H9 (cell line): Measurements from ENCODE around the gene ENC1. TPM values are rescaled to one million over a fixed set of nuclear protein-coding genes. Genes with fewer than 3 reads are reported as not detected.

ENCODE experiments used
- DNase-seq: peaks from one replicate; pipeline ENCODE4 v3.0.0-alpha.2; 2017
- H2AFZ ChIP-seq: one replicate; pipeline ENCODE4 v1.6.1; 2013; ENCODE audit warnings: mild to moderate bottlenecking, low read length, control low read depth, moderate library complexity
- H2AK5ac ChIP-seq: 2 replicates; pipeline ENCODE4 v1.6.1; 2013; ENCODE audit warnings: low read length, control low read depth, mixed read lengths; ENCODE audit not compliant: insufficient read length
- H2BK120ac ChIP-seq: one replicate; pipeline ENCODE4 v1.6.1; 2013; ENCODE audit warnings: low read depth, mild to moderate bottlenecking, low read length, control low read depth, inconsistent platforms; ENCODE audit not compliant: poor library complexity, severe bottlenecking
- H2BK12ac ChIP-seq: 2 replicates; pipeline ENCODE4 v1.6.1; 2013; ENCODE audit warnings: low read length, control low read depth, mixed read lengths, low read depth; ENCODE audit not compliant: insufficient read length
- H2BK15ac ChIP-seq: 2 replicates; pipeline ENCODE4 v1.6.1; 2013; ENCODE audit warnings: low read depth, low read length, control low read depth
- H2BK20ac ChIP-seq: one replicate; pipeline ENCODE4 v1.6.1; 2013; ENCODE audit warnings: low read depth, mild to moderate bottlenecking, low read length, control low read depth, inconsistent platforms; ENCODE audit not compliant: poor library complexity, severe bottlenecking
- H2BK5ac ChIP-seq: 2 replicates; pipeline ENCODE4 v1.6.1; 2013; ENCODE audit warnings: low read length, control low read depth, mixed read lengths; ENCODE audit not compliant: insufficient read length
- H3K14ac ChIP-seq: 2 replicates; pipeline ENCODE4 v1.6.1; 2013; ENCODE audit warnings: low read length, control low read depth; ENCODE audit not compliant: insufficient read depth
- H3K18ac ChIP-seq: 2 replicates; pipeline ENCODE4 v1.6.1; 2013; ENCODE audit warnings: low read depth, mild to moderate bottlenecking, mixed read lengths, low read length, control low read depth; ENCODE audit not compliant: insufficient read length
- H3K23ac ChIP-seq: 2 replicates; pipeline ENCODE4 v1.6.1; 2013; ENCODE audit warnings: low read length, control low read depth, mixed read lengths, low read depth; ENCODE audit not compliant: insufficient read length
- H3K23me2 ChIP-seq: 2 replicates; pipeline ENCODE4 v1.6.1; 2013; ENCODE audit warnings: low read depth, mild to moderate bottlenecking, mixed read lengths, low read length, control low read depth; ENCODE audit not compliant: insufficient read length, poor library complexity, severe bottlenecking
- H3K27ac ChIP-seq: 2 replicates; pipeline ENCODE4 v1.5.1; 2013; ENCODE audit warnings: low read length, control low read depth, mixed read lengths, low read depth; ENCODE audit not compliant: insufficient read length
- H3K27me3 ChIP-seq: 2 replicates; pipeline ENCODE4 v1.6.1; 2013; ENCODE audit warnings: low read length, control low read depth, inconsistent platforms; ENCODE audit not compliant: insufficient read depth
- H3K4ac ChIP-seq: 2 replicates; pipeline ENCODE4 v1.6.1; 2013; ENCODE audit warnings: low read depth, mild to moderate bottlenecking, control low read depth, inconsistent platforms, low read length, moderate library complexity
- H3K4me1 ChIP-seq: 2 replicates; pipeline ENCODE4 v1.6.1; 2013; ENCODE audit warnings: low read length, control low read depth, inconsistent platforms; ENCODE audit not compliant: insufficient read depth
- H3K4me2 ChIP-seq: 2 replicates; pipeline ENCODE4 v1.6.1; 2013; ENCODE audit warnings: low read length, control low read depth, mixed read lengths; ENCODE audit not compliant: insufficient read length, insufficient read depth
- H3K56ac ChIP-seq: 2 replicates; pipeline ENCODE4 v1.6.1; 2013; ENCODE audit warnings: low read depth, mild to moderate bottlenecking, mixed read lengths, low read length, control low read depth; ENCODE audit not compliant: insufficient read length
- H3K79me1 ChIP-seq: 2 replicates; pipeline ENCODE4 v1.6.1; 2013; ENCODE audit warnings: low read depth, mild to moderate bottlenecking, moderate library complexity, low read length, control low read depth, inconsistent platforms; ENCODE audit not compliant: insufficient read depth, poor library complexity, severe bottlenecking
- H3K79me2 ChIP-seq: 2 replicates; pipeline ENCODE4 v1.6.1; 2013; ENCODE audit warnings: low read length, control low read depth, inconsistent platforms; ENCODE audit not compliant: insufficient read depth
- H3K9ac ChIP-seq: 2 replicates; pipeline ENCODE4 v1.6.1; 2013; ENCODE audit warnings: low read length, control low read depth, mixed read lengths; ENCODE audit not compliant: insufficient read length; ENCODE audit errors: extremely low read depth
- H3K9me3 ChIP-seq: one replicate; pipeline ENCODE4 v1.6.1; 2013; ENCODE audit warnings: low read depth, low read length, inconsistent platforms; ENCODE audit not compliant: control insufficient read depth
- H3T11ph ChIP-seq: one replicate; pipeline ENCODE4 v1.6.1; 2013; ENCODE audit warnings: mild to moderate bottlenecking, low read length, control low read depth, inconsistent platforms
- H4K20me1 ChIP-seq: one replicate; pipeline ENCODE4 v1.6.1; 2013; ENCODE audit not compliant: control insufficient read depth, insufficient read length, insufficient read depth
- H4K5ac ChIP-seq: 2 replicates; pipeline ENCODE4 v1.6.1; 2013; ENCODE audit warnings: low read depth, mild to moderate bottlenecking, mixed read lengths, low read length, control low read depth; ENCODE audit not compliant: insufficient read length
- H4K8ac ChIP-seq: replicated peaks from 2 replicates; pipeline ENCODE4 v1.6.1; 2013; ENCODE audit warnings: low read length, control low read depth, mixed read lengths, low read depth; ENCODE audit not compliant: insufficient read length
- H4K91ac ChIP-seq: 2 replicates; pipeline ENCODE4 v1.6.1; 2013; ENCODE audit warnings: low read depth, mild to moderate bottlenecking, moderate library complexity, mixed read lengths, low read length, control low read depth; ENCODE audit not compliant: insufficient read length
- H3K27ac Mint-ChIP-seq, 3 experiments: 2 replicates in 2 of 3; 3 replicates in 1 of 3; pipeline ENCODE4 v1.8.0; 2020 to 2021; ENCODE audit warnings: mixed read lengths in 3 of 3, mild to moderate bottlenecking in 1 of 3, moderate library complexity in 1 of 3
- H3K27me3 Mint-ChIP-seq: 2 replicates; pipeline ENCODE4 v1.8.0; 2021; ENCODE audit warnings: low read depth, mild to moderate bottlenecking, moderate library complexity, mixed read lengths
- H3K36me3 Mint-ChIP-seq, 3 experiments: 2 replicates in 2 of 3; 3 replicates in 1 of 3; pipeline ENCODE4 v1.8.0; 2020 to 2021; ENCODE audit warnings: low read depth in 3 of 3, mixed read lengths in 3 of 3; ENCODE audit not compliant: insufficient read depth in 1 of 3
- H3K4me1 Mint-ChIP-seq, 2 experiments: 2 replicates each; pipeline ENCODE4 v1.8.0; 2020; ENCODE audit warnings: mixed read lengths in 2 of 2
- H3K4me3 Mint-ChIP-seq, 2 experiments: 2 replicates in 1 of 2; 3 replicates in 1 of 2; pipeline ENCODE4 v1.8.0; 2020 to 2021; ENCODE audit warnings: mild to moderate bottlenecking in 2 of 2, mixed read lengths in 2 of 2, moderate library complexity in 1 of 2
- H3K9me3 Mint-ChIP-seq, 2 experiments: 2 replicates in 1 of 2; 3 replicates in 1 of 2; pipeline ENCODE4 v1.8.0; 2020; ENCODE audit warnings: mild to moderate bottlenecking in 2 of 2, mixed read lengths in 2 of 2, moderate library complexity in 1 of 2
- CTCF ChIP-seq: fragments of 200-600 bp; sonication (generic); conservative IDR thresholded peaks from 3 replicates; pipeline ENCODE4 v1.8.0; 2021; ENCODE audit warnings: antibody characterized with exemption, mild to moderate bottlenecking
- WGBS: extraction: QIAGEN DNeasy Blood & Tissue Kit; methylation state at CpG from one replicate; pipeline ENCODE4 v1.1.7; 2013; ENCODE audit warnings: missing lambda C conversion rate, low lambda C conversion rate, mixed read lengths; ENCODE audit not compliant: insufficient read length; ENCODE audit errors: extremely low coverage; 5-methylcytosine and 5-hydroxymethylcytosine counted together
- total RNA-seq: library from RNA; stranded (reverse); gene quantifications from 2 replicates; pipeline ENCODE4 v1.2.1, GENCODE V29; 2021

Gene ENC1
- total RNA-seq, 1 experiment from 2014 or later, result 14.4 TPM

GRCh38 chr5:74581988-74582365 lies 58.6 kb downstream of the ENC1 start:
- Mint-ChIP-seq H3K36me3 (no peaks in the 10 kb centered on the region), H3K9me3 (no peaks in the 10 kb centered on the region; a peak in 2 of 5 replicates), H3K27ac (no peak overlapping the region), H3K27me3 (no peaks in the 10 kb centered on the region), H3K4me1 (peaks cover 18 to 19% of the 10 kb centered on the region in 2 experiments), H3K4me3 (no peak overlapping the region)
- H3K4me1 ChIP-seq, result peaks cover 5% of the 10 kb centered on the region; the same call in 1 of the 2 replicates
- no peak overlapping the region for H3T11ph ChIP-seq
- H2BK120ac ChIP-seq, result no peak overlapping the region
- no peak overlapping the region for H3K4ac ChIP-seq
- TF ChIP-seq CTCF, result no peak
- no peak overlapping the region for H4K5ac ChIP-seq
- no peak overlapping the region for H3K18ac ChIP-seq
- no peak overlapping the region for H2AFZ ChIP-seq
- H4K8ac ChIP-seq, result no peak overlapping the region
- no peak for DNase-seq
- no peak overlapping the region for H3K56ac ChIP-seq
- H3K79me1 ChIP-seq, result no peaks in the 10 kb centered on the region
- no CpG with 5 or more reads among the region's 4 CpGs for WGBS
- no peak overlapping the region for H2BK20ac ChIP-seq
- no peak overlapping the region for H3K4me2 ChIP-seq
- H3K23me2 ChIP-seq, result no peaks in the 10 kb centered on the region
- no peak overlapping the region for H2BK5ac ChIP-seq
- H2AK5ac ChIP-seq, result no peak overlapping the region
- H3K79me2 ChIP-seq, result no peaks in the 10 kb centered on the region
- H4K20me1 ChIP-seq, result no peaks in the 10 kb centered on the region
- no peaks in the 10 kb centered on the region for H3K27me3 ChIP-seq
- H2BK15ac ChIP-seq, result no peak overlapping the region
- H3K14ac ChIP-seq, result no peak overlapping the region
- H2BK12ac ChIP-seq, result no peak overlapping the region
- H3K27ac ChIP-seq, result no peak overlapping the region
- H4K91ac ChIP-seq, result no peak overlapping the region
- no peak overlapping the region for H3K9ac ChIP-seq
- no peaks in the 10 kb centered on the region for H3K9me3 ChIP-seq
- H3K23ac ChIP-seq, result no peak overlapping the region
